Glutamatergic neuron (in vitro differentiated cells): Measurements from ENCODE around the gene RNF121. TPM values are rescaled to one million over a fixed set of nuclear protein-coding genes. Genes with fewer than 3 reads are reported as not detected.
"Not testable (repeated sequence)": the region's sequence is repeated elsewhere in the genome, so short reads cannot be mapped to it uniquely, and the experiment has no call there.

Experiments used
- DNase-seq: peaks from one replicate; pipeline ENCODE4 v3.0.0; 2022
- H3K27ac Mint-ChIP-seq: one replicate; pipeline ENCODE4 v1.8.0; 2020; ENCODE audit warnings: mild to moderate bottlenecking, mixed read lengths, inconsistent platforms; ENCODE audit not compliant: unreplicated experiment
- H3K27me3 Mint-ChIP-seq: one replicate; pipeline ENCODE4 v1.8.0; 2020; ENCODE audit warnings: mild to moderate bottlenecking, moderate library complexity, mixed read lengths, inconsistent platforms; ENCODE audit not compliant: unreplicated experiment
- H3K36me3 Mint-ChIP-seq: one replicate; pipeline ENCODE4 v1.8.0; 2020; ENCODE audit warnings: mild to moderate bottlenecking, mixed read lengths, inconsistent platforms; ENCODE audit not compliant: unreplicated experiment
- H3K4me1 Mint-ChIP-seq: one replicate; pipeline ENCODE4 v1.8.0; 2020; ENCODE audit warnings: mild to moderate bottlenecking, low read depth, mixed read lengths, inconsistent platforms; ENCODE audit not compliant: unreplicated experiment
- H3K4me3 Mint-ChIP-seq: one replicate; pipeline ENCODE4 v1.8.0; 2020; ENCODE audit warnings: mild to moderate bottlenecking, mixed read lengths, inconsistent platforms; ENCODE audit not compliant: unreplicated experiment
- H3K9me3 Mint-ChIP-seq: one replicate; pipeline ENCODE4 v1.8.0; 2020; ENCODE audit warnings: mild to moderate bottlenecking, moderate library complexity, mixed read lengths, inconsistent platforms; ENCODE audit not compliant: unreplicated experiment
- total RNA-seq: library from RNA; stranded (reverse); fragmentation: NEBNext Ultra II Directional; extraction: Animal tissue kit (Norgen Biotek cat#: 25700); gene quantifications from one replicate; pipeline ENCODE4 v1.2.1, GENCODE V29; 2021; ENCODE audit not compliant: unreplicated experiment
- TF ChIP-seq, protein P1 (sequence below): fragments of 200-600 bp; sonication (generic); IDR thresholded peaks from one replicate; pipeline ENCODE4 v1.5.0; 2021; ENCODE audit not compliant: partially characterized antibody, unreplicated experiment

RNF121 gene
- total RNA-seq, 1 donor from 2014 or later = 40.4 TPM

DNA sequence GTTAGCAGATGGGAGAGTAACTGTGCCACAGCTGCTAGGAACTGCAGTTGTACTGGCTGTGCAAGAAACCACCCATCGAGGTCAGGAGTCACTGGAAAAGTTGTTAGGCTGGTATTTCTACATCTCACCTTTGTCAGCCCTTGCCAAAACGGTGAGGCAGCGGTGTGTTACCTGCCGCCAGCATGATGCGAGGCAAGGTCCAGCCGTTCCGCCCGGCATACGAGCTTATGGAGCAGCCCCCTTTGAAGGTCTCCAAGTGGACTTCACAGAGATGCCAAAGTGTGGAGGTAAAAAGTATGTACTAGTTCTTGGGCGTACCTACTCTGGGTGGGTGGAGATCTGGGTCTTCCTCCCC lies 16.9 kb upstream of the RNF121 start:
- H3K27ac Mint-ChIP-seq, H3K4me1 Mint-ChIP-seq, H3K36me3 Mint-ChIP-seq, H3K4me3 Mint-ChIP-seq, DNase-seq, H3K9me3 Mint-ChIP-seq, H3K27me3 Mint-ChIP-seq: not testable (repeated sequence)

DNA sequence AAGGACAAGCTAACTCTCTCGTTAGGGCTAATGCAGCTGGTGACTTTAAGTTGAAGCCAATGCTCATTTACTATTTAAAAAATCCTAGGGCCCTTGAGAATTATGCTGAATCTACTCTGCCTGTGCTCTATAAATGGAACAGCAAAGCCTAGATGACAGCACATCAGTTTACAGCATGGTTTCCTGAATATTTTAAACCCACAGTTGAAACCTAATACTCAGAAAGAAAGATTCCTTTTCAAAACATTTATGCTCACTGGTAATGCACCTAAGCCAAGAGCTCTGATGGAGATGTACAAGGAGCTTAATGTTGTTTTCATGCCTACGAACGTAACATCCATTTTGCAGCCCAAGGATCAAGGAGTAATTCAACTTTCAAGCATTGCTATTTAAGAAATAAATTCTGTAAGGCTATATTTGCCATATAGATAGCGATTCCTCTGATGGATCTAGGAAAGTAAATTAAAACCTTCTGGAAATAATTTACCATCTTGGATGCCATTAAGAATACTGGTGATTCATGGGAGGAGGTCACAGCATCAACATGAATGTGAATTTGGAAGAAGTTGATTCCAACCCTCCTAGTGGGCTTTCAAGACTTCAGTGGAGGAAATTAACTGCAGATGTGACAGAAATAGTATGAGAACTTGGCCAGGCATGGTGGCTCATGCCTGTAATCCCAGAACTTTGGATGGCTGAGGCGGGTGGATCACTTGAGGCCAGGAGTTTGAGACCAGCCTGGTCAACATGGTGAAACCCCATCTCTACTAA lies 14.9 kb upstream of the RNF121 start:
- H3K36me3 Mint-ChIP-seq = no peaks in the 10 kb centered on the region
- no peaks in the 10 kb centered on the region for H3K27me3 Mint-ChIP-seq
- H3K4me1 Mint-ChIP-seq = no peaks in the 10 kb centered on the region
- no peak overlapping the region for H3K4me3 Mint-ChIP-seq
- no peak overlapping the region for H3K27ac Mint-ChIP-seq
- DNase-seq = no peak
- H3K9me3 Mint-ChIP-seq = no peaks in the 10 kb centered on the region
- TF ChIP-seq, protein P1, sequence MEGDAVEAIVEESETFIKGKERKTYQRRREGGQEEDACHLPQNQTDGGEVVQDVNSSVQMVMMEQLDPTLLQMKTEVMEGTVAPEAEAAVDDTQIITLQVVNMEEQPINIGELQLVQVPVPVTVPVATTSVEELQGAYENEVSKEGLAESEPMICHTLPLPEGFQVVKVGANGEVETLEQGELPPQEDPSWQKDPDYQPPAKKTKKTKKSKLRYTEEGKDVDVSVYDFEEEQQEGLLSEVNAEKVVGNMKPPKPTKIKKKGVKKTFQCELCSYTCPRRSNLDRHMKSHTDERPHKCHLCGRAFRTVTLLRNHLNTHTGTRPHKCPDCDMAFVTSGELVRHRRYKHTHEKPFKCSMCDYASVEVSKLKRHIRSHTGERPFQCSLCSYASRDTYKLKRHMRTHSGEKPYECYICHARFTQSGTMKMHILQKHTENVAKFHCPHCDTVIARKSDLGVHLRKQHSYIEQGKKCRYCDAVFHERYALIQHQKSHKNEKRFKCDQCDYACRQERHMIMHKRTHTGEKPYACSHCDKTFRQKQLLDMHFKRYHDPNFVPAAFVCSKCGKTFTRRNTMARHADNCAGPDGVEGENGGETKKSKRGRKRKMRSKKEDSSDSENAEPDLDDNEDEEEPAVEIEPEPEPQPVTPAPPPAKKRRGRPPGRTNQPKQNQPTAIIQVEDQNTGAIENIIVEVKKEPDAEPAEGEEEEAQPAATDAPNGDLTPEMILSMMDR = no peak

DNA sequence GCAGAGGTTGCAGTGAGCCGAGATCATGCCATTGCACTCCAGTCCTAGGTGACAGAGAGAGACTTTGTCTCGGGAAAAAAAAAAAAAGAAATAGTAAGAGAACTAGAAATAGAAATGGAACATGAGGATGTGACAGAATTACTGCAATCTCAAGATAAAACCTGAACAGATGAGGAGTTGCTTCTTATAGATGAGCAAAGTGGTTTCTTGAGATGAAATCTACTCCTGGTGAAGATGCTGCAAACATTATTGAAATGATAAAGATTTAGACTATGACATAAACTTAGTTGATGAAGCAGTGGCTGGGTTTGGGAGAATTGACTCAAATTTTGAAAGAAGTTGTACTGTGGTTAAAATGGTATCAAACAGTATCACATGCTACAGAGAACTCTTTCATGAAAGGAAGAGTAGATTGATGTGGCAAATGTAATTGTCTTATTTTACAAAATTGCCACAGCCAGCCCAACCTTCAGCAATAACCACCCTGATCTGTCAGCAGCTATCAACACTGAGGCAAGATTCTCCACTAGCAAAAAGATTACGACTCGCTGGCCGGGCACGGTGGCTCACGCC lies 14.1 kb upstream of the RNF121 start:
- TF ChIP-seq, protein P1 = no peak
- no peaks in the 10 kb centered on the region for H3K4me1 Mint-ChIP-seq
- no peak for DNase-seq

DNA sequence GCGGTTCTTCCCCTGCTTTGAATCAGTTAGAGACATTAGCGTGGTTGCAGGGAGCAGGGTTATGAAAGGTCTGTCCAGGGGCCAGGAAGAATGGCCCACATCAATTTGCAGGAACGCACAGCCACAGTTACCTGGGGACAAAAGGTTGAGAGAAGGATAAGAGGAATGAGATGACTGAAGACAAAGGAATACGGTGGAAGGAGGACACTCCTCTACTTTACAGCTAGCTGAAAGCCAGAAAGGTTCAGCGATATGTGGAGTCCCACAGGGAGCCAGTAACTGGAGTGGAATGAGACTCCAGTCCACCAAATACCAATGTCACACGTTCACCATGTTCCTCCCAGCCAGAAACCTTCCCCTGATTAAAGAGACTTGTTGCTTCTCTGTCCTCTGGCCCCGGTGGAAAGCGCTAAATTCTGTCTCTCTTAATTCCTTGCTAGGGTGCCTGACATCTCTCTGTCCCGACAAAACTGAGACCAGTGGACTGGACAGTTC lies 11.2 kb upstream of the RNF121 start:
- TF ChIP-seq, protein P1 = no peak
- DNase-seq = no peak
- Mint-ChIP-seq H3K27me3 (no peaks in the 10 kb centered on the region), H3K9me3 (no peaks in the 10 kb centered on the region), H3K27ac (no peak overlapping the region), H3K4me3 (no peak overlapping the region), H3K36me3 (no peaks in the 10 kb centered on the region), H3K4me1 (no peaks in the 10 kb centered on the region)

More for the DNA sequence above, 14.1 kb upstream of the RNF121 start:
- Mint-ChIP-seq H3K36me3 (no peaks in the 10 kb centered on the region), H3K27me3 (no peaks in the 10 kb centered on the region), H3K4me3 (no peak overlapping the region), H3K27ac (no peak overlapping the region), H3K9me3 (no peaks in the 10 kb centered on the region)

DNA sequence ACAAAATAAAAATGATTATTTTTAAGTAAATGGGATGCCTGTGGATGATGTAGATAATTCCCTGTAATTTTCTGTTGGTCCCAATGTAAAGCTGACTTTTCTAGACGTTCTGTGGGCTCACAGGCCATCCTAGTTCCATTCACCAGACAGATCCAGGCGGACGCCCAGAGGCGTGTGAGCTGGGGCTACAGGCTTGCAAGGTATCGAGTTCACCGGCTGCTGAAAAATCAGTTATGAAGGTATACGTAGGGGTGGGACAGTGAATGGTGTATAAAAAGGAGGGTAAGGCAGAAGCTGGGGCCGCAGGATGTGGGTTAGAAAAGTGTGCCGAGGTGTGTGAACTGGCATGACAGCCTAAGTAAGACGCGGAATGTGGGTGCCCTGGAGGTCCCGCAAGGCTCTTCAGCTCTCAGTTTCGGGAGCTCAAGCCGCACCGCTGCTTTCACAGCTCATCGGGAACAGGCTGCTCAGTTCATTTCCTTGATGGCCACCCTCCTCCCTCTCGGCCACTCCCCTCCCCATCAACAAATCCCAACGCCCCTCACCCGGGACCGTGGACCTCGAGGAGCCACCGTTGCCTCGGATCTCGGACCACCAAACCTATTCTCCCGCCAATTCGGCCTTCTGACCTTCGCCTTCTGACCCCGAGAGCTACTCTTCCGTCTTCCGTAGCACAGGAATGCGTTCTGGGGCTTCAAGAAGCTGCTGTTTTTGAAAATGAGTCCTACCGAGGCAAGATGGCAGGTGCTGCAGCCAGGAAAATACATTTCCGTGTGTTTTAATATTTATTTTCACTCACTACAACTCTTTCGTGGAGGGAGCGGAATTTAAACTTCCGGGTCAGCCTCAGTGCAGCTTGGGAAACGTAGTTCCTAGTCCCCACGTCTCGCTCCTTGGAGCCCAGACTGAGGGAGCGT lies 768 bp upstream of the RNF121 start, which contains the start of gene XNDC1N:
TSS of gene XNDC1N (minus strand) at position 775 of the 917 bp plus-strand sequence. CDS start 5,241 bp downstream, outside the sequence.
- peak within 1 kb of the TSS; percentile 99 for H3K4me3 Mint-ChIP-seq
- TF ChIP-seq, protein P1 = no peak
- DNase-seq = no peak

More for the DNA sequence above, 768 bp upstream of the RNF121 start, which contains the start of gene XNDC1N:
- H3K36me3 Mint-ChIP-seq = no peaks in the 10 kb centered on the region
- peak within 1 kb of the TSS; percentile 93 for H3K27ac Mint-ChIP-seq
- peaks cover 16% of the 10 kb centered on the region for H3K4me1 Mint-ChIP-seq
- H3K9me3 Mint-ChIP-seq = peaks cover 7% of the 10 kb centered on the region
- H3K27me3 Mint-ChIP-seq = peaks cover 8% of the 10 kb centered on the region
